ENCODE measurements around the gene ZNF470.

ZNF470 gene

GRCh38 chr19:56611288-56611687 is 44.0 kb downstream of the ZNF470 start:
- no peak for DNase-seq

DNA sequence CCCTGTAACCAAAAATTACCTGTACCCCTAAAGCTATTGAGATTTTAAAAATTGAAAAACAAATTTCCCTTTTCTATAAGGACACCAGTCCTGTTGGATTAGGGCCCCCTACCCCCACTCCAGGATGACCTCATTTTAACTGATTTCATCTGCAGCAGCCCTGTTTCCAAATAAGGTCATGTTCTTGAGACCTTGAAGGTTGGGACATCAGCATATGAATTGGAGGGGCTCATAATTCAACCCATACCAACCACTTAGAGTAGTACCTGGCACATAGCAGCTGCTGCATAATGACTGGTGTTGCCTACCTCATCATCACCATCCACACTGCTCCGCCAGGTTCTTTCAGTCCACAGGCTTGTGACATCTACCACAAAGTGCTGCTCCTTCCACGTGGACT is 45.5 kb downstream of the ZNF470 start:
- no peak for DNase-seq

GRCh38 chr19:56613639-56614038 is 46.4 kb downstream of the ZNF470 start:
- no peak for DNase-seq

- no peak for DNase-seq
These were observed 50.3 kb downstream of the ZNF470 start for GRCh38 chr19:56617531-56617930.

DNA sequence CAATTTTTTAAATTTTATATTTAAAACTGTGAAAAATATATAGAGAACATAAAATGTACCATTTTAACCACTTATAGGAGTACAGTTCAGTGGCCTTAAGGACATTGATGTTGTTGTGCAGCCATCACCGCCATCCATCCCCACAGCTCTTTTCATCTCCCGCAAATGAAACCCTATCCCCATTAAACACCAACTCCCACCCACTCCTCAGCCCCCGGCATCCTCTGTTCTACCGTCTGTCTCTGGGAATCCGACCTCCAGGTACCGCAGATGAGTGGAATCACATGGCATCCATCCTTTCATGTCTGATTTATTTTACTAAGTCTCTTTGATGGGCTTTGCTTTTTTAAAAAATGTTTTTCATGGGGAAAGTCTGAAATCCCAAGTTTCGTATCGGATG is 51.9 kb downstream of the ZNF470 start:
- DNase-seq = no peak

GRCh38 chr19:56622374-56622773 is 55.1 kb downstream of the ZNF470 start:
- no peak for DNase-seq

- no peak for DNase-seq
These were observed 55.7 kb downstream of the ZNF470 start for GRCh38 chr19:56623006-56623405.

DNA sequence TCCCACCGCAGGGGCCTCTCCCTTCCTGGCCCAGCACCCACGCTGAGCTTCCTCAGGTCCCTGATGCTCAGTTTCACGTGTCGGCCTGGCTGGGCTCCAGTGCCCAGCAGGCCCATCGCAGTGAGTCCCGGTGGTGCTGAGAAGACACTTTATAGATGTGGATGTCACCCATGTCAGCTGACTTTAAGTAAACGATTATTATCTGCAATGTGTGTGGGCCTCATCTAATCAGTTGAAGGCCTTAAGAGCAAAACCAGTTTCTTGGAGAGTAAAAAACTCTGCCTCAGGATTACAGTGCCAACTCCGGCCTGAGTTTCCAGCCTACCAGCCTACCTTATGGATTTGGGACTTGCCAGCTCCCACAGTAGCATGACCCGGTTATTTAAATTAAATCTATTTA is 58.4 kb downstream of the ZNF470 start:
- DNase-seq = no peak

GRCh38 chr19:56633021-56633420 is 65.8 kb downstream of the ZNF470 start:
- no peak for DNase-seq

- DNase-seq = peak; percentile 93
These were observed 70.8 kb downstream of the ZNF470 start for GRCh38 chr19:56637976-56638555.
